ENCODE results near the gene PHYKPL.
"Not testable (repeated sequence)": the region's sequence is repeated elsewhere in the genome, so short reads cannot be mapped to it uniquely, and the experiment has no call there.

PHYKPL gene

DNA sequence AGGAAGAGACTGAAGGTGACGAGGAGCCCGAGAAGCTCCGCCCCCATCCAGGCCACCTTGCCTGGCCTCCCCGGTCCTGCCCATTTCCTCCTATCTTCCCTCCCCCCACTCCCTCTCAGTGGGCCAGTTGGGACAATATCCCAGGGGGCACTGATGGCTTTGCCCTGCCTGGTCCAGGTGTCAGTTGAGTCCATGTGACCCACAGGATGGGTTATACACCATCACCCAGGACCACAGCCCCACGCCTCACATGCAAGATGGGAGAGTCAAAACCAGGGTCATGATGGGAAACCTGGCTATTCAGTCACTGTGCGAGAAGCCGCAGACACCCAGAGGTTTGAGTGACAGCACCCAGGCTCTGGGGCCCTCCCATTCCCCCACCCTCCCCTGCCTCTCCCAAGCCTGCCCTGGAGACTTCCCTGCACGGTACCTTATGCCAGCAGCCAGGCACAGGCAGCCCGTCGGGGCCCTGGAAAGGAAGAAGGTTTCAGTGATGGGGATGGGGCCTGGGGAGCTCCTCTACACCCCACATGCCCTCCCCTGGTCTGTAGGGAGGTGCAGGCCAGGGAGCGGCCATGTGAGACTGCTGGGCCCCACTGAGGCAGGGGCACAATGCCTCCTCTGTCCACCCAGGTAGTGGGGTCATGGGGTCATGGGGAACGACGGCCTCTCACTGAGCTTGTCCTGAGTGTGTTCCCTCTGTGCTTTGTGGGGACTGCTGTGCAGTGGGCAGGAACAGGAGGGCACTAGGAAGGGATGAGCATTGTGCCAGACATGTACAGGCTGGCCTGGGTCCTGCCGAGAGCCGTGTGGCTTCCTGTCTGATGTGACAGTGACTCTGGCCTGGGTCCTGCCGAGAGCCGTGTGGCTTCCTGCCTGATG lies 6.3 kb upstream of the PHYKPL start:
- DNase-seq, result no peak

DNA sequence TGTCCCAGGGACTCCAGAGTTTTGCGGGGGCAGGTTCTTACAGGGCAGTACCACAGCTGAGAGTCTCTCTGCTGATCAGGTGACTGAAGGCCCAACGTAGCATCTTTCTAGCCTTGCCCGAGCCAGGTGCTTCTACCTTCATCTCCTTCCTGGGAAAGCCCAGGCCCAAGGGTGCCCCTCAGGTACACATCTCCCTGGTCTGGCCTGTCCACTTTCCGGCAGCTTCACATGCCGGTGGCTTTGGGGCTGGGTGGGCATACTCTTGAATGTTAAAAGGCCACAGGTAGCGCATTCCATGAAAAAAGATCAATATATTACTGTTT lies 5.7 kb upstream of the PHYKPL start:
- no peak for DNase-seq

DNA sequence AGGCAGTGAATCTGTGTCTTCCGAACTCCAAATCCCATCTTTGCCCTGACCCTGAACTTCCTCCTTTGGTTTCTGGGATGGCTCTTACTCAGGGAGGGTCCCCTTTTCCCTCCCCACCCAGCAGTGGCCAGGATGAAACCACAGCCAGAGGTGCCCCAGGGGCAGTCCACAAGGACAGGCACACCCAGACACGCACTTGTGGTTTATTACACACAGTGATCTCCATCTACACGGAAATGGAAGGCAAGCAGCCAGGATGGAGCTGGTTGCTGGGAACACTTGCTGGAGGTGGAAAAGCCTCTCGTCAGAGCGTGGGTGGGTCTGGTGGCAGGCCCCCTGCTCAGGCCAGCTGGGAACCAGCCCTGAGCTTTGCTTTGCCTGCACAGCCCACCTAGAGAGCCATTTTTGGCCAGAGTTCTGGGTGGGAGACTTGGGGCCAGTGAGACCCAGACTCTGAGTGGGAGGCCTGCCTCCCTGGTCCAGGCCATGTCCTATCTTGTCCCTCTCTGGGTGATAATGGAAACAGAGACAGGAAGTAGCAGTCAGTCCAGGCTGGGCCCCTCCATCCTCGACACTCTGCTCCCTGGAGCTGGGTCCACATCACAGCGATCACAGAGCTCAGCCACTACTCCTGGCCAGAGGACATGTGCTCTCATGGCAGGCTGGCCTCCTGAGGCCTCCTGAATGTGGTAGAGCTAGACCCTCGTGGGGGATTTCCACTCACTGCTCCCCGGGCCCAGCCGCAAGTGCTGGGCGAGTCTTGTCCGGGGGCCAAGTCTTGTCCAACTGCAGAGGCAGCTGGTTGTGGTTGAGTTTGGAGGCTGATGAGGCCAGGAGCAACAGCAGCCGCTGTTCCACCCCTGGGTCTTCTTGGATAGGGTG lies 5.1 kb upstream of the PHYKPL start:
- no peak for DNase-seq

DNA sequence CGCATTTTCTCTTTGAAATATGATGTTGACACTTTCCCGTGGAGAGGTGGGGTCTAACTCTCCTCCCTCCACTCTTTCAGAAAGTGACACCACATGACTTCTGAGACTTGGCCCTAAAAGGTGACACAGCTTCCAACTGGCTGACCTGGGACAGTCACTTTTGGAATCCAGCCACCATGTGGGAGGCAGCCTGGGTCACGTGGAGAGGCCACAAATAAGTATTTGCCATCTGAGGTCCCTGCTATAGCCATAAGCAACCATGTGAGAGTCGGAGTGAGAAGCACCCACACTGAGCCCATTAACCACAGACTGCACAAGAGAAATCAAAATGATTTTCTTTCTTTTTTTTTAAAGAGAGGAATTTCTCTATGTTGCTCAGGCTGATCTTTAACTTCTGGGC lies 4.1 kb upstream of the PHYKPL start:
- DNase-seq, result no peak

DNA sequence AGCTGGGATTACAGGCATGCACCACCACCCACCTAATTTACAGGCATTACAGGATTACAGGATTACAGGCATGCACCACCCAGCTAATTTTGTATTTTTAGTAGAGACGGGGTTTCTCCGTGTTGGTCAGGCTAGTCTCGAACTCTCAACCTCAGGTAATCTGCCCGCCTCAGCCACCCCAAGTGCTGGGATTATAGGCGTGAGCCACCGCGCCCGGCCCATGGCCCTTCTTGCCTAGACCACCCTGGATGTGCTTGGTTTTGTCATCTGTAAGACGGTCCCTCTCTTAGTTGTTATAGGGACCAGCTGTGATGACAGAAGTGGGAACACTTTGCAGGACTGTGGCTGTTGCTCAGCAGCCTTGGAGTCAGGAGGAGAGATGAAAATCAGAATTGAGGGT lies 3.5 kb upstream of the PHYKPL start:
- DNase-seq, result no peak

DNA sequence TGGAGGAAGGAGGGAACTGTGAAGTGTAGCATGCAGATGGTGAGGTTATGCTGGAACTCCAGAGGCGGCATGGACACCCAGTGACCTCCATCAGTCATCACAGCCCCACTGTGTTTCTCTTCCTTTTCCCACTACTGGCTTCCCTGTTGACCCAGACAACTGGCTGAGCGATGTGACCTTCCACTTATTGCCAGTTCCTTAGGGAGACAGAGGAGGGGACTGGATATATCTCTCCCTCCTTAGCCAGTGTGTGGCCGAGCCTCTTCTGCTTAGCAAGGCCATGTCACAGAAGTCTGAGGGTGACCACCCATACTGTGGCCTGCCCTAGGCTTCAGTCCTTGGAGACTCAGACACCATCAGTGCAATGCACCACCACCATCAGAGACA lies 3.0 kb upstream of the PHYKPL start:
- no peak for DNase-seq

DNA sequence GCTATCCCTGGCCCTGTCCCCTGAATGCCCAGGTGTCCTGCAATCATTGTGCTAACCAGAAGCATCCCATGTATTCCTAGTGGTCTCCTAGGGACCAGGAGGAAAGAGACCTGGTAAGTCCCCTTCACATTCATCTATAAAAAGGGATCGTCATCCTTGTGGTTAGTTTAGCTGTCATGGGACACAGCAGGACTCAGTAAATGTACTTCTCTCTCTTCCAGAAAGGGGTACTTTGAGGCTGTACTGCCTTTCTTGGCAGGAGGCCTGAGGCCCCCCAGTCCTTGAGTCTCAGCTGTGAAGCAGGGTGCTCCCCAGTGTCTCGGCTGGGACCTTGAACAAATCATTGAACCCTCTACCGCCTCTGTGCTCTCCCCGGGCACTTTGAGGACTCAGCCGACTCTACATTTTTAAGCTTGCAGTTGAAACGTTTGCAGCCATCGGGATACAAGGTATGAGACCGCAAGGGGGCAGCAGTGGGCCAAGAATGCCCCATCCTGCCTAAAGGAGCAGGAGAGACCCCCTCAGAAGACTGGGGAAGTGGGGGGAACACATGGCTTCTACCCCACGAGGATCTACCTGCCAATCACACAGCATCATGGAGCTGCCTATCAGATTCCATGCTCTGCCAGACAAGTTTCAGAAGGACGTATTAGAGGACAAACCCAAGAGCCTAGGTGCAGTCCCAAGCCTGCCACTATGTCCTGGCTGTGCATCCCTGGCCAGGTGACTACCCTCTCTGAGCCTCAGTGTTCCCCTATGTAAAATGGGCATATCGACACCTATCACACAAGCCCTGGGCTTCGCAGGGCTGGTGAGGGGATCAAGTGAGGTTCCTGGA lies 2.4 kb upstream of the PHYKPL start:
- peak; percentile 75 for DNase-seq

DNA sequence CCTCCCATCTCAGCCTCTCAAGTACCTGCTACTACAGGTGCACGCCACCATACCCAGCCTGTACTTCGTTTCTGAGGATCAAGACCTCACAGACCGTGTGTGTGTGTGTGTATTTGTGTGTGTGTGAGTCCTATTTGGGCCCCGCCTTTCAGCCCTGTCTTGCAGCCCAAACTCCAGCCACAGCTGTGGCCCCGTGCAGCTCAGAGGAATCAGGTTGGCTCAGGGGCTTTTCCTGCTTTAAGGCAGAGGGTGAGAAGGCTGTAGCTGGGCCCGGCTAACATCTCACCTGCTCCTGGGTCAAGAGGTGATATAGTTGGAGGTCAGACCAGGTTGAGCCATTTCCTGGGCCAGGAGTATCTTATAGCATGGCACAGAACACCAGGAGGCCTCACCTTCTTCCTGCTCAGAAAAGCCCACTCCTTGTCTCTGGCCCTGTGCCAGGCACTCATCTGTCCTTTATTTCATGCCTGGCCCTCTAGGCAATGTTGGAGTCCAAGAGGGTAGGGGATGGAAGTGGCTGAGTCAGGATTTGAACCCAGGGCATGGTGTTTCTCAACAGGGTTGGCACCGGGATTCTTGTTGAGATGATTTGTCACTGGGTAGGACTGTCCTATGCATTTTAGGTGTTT lies 1.6 kb upstream of the PHYKPL start:
- no peak for DNase-seq

DNA sequence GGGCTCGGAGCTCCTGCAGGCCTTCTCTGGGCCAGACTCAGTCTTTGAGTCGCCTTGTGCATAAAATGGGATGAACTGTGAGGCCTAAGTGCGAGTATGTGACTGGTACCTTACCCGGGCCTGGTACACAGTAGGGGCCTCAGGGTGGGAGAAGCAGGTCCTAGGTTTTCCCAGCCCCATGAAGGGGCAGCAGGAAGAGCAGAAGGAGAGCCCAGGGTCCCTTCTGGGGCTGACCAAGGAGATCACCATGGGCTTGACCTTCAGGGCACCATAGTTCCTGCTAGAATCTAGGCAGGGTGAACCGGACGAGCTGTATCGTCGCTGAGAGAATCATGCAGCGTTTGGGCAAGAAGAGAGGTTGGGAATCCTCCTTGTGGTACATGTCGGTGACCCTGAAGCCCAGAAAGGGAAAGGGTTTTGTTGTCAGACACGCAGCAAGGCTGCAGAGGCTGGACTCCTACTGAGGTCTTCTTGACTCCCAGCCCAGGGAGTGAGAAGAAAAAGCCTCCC lies 373 bp upstream of the PHYKPL start:
- no peak for DNase-seq

DNA sequence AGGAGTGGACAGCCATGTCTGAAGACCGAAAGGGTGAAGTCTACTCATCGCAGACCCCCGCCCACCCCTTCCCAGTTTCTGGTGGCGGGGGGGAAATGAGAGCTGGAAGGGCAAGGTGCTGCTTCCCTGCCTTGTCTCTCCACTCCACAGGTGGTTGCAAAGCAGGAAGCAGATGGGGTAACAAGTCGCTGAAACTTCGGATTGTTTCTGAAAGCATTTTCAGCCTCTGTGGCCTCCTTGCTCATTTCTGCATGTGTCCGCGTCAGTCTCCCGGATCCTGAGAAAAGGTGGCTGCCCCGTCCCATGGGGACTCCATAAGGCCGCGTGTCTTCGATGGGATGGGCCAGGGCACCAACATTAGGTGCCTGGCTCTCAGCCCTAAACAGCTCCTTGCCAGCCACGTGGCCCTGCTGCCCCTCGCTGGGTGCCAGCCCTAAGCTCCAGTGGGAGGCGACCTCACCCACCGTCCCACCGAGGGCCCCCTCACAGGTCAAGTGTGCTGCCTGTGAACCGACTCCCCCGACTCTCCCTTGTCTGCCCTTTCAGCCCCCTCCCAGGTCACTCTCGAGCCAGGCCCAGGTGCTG lies 971 bp downstream of the PHYKPL start:
- DNase-seq, result no peak

DNA sequence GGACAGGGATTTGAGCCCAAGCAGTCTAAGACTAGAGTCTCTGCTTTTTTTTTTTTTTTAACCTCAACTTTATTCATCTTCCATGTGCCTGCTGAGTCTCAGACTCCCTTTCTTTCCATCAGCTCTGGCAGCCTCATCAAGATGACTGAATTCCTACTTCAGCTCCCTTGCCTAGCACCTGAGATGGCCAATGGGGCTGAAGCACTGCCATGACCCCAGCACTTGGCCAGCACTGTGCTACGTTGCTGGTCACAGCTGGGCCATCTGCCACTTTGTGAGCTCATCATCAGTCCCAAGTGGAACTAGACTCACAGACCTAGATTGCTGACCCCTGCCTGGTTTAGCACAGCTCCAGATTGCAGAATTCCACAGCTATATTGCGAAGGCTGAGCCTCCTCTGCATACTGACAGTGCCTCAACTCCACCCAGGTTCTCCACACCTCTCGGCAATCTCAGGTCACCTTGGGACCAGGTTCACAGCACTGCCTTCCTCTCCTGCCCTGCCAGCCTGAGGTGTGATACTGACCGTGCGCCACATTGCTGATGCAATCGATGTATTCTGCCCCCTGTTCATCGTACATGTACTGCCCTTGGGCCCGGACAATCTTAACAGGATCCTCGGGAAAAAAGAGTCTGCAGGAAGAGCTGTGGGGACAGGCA lies 1.6 kb downstream of the PHYKPL start:
- no peak for DNase-seq

DNA sequence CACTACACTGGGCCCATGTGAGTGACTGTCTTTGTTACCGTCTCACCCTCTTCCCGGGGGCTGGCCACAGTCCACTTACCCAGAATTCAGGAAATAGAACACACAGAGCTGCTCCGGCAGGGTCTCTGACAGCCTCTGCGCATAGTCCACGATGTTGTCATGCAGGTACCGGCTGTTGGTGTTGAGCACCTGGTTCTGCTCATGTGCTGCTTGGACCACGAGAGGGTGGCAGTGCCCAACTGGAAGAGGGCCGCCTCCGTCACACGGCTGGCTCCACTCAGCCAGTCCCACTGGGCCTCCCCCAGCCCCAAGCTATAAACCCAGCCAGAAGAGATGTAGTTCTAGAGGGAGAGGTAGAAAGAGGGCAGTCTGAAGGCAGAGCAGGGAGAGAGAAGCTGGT lies 2.7 kb downstream of the PHYKPL start:
- no peak for DNase-seq

DNA sequence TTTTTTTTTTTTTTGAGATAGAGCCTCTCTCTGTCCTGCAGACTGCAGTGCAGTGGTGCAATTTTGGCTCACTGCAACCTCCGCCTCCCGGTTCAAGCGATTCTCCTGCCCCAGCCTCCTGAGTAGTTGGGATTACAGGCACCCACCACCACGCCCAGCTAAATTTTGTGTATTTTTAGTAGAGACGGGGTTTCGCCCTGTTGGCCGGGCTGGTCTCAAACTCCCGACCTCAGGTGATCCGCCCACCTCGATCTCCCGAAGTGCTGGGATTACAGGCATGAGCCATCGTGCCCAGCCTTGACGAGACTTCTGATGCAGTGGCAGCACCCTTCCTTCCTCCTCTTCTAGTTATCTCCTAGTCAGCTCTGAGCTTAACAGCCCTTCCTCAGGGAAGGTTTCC lies 3.5 kb downstream of the PHYKPL start:
- not testable (repeated sequence) for DNase-seq

DNA sequence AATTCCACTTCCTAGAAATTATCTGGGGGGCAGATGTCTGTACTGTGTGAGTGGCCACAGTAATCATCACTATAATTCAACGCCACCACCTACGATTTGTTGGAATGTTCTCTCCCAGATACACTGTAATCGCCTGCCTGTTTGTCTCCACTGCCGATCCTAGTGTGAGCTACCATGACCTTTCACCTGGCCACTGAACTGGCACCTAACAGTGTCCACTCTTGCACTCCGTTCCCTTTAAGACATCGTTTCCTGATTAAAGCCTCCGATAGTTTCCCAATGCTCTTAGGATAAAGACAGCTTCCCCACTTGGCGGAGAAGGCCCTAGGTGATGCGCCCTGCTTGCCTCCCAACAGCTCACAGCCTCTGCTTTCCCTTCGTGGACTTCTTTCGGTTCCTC lies 4.0 kb downstream of the PHYKPL start:
- DNase-seq, result no peak

DNA sequence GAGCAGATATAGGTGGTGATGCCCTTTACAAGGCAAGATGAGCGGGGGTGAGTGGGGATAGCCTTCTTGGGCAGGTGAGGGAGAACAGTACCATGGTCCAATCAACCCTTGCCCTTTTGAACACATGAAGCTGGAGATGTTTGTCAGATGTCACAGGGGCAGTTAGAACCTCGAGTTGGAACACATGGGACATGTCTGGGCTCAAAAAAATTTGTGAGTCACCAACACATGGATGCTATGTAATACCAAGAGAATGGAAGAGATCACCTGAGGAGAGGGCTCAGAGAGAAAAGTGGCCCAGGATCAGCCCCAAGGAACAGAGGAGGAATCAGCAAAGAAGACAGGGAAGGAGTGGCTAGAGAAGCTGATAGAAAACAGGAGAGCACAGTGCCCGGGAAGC lies 4.7 kb downstream of the PHYKPL start:
- no peak for DNase-seq

DNA sequence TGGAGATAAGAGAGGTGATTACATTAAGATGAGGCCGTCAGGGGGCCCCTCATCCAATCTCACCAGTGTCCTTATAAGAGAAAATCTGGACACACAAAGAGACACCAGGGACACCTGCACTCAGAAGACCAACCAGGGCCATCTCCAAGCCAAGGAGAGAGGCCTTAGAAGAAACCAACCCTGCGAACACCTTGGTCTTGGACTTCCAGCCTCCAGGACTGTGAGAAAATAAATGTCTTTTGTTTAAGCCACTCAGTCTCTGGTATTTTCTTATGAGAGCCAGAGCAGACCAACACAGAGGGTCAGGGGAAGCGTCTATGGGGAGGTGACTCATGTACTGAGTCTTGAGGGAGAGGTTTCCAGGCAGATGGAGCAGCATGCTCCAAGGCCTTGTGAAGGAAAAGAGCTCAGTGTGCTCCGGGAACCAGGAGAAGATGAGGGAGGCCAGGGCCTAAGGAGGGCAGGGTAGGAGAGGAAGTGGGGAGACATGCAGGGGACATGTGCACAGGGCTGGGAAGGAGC lies 5.4 kb downstream of the PHYKPL start:
- no peak for DNase-seq

DNA sequence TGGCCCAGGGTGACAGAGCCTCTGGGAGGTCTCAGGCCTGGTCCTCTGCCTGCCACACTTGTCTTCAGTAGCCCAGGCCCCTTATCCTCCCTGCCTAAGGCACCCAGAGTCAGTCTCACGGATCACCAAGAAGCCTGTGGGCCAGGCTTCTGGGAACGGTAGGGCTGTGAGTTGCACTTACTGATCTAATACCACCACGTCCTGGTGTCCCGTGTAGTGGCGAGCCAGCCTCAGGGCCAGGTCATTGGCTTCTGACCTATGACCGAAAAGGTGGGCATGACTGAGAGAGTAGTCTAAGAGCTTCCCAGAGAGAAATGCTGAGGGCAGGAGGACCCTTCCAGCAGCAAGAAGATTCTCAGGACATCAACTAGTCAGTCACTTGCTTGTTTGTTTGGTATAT lies 7.4 kb downstream of the PHYKPL start:
- DNase-seq, result no peak

DNA sequence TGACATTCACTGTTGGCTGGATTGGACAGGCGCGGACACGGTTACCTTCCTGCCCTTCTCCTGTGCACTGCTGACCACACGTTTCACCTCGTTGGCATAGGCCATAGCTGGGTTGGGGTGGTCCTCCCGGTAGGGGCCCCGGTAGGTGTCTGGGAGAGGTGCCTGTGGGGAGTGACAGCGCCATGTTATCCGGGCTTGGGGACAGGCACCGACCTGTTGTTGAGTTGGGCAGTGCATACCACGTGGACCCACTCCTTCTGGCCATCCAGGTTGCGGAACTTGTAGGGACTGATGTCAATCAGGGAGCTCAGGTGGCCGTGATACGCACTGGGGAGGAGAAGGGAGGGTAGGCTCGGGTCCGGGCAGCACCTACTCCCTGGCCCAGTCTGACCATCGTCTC lies 8.2 kb downstream of the PHYKPL start:
- DNase-seq, result no peak

DNA sequence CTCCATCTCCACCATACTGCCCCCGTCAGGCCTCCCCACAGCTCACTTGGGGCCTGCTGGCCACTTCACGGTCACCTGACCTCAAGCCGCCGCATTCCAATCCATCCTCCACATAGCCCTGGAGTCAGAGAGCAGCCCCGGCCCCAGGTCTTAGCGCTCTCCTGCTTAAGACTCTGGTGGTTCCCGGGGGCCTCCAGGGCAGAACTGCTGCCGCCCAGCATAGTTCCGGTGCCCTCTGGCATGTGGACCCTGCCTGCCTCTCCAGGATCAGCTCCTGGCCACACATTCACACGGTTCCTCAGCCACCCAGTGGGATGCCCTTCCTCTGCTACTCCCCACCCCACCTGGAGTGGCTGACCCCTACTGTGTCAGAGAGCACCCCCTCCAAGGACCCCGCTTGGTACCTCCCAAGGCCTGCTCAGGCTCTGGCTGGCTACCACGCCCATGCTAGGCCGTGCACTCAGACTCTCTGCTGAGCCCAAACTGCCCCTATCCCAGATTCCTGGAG lies 8.7 kb downstream of the PHYKPL start:
- DNase-seq, result no peak

DNA sequence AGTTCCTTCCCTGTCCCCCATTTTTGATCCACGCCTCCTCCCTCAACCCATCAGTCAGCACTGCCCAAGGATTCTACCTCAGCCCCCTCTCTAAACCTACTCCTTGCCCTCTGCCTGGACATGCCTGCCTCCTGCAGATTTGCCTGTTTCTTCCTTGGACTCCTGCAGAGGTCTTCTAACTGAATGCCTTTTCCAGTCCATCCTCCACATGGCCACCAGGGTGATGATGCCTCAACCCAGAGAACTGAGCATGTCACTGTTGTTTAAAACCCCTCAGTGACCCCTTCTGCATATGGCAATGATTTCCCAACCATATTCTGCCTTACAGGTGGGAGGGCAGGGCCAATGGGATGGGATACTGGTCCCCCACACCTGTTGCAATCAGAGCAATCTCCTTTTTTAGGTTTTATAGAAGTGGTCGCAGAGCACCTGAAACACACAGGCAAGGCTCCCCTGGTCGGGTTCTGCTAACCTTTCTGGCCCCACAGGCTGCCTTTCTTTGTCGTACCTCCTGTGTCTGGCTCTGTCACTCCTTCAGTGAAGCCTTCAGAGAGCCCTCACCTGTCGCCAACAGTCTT lies 9.3 kb downstream of the PHYKPL start:
- DNase-seq, result no peak

DNA sequence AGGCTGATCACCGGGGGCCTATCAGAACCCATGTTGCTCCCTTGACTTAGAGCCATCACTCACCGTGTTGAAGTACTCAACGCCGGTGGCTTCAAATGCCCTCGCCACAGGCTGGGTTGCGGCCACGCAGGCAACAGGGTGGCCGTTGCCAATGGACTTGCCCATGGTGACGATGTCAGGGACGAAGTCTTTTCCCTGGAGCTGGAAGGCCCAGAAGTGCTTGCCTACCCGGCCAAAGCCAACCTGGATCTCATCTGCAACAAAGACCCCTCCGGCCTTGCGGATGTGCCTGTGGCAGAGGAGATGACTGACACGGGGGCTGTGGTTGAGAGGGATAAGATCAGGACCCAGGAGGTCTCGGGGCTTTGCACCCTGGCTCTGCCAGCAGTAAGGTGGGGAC lies 10.3 kb downstream of the PHYKPL start:
- no peak for DNase-seq
